GM12878 (cell line): ENCODE measurements around the gene DSTN. TPM values are rescaled to one million over a fixed set of nuclear protein-coding genes. Genes with fewer than 3 reads are reported as not detected.

Source experiments
- ATAC-seq: fragments of 200-7000 bp; cut with Tn5 transposase; 3 replicates; pipeline ENCODE4 v1.9.1; 2020; ENCODE audit warnings: mild to moderate bottlenecking, moderate library complexity
- BruUV-seq: library from RNA; stranded (reverse); fragments of 400-500 nt; replicated peaks from 2 replicates; lab custom pipeline; 2021; lab: Mats Ljungman, UMichigan
- CTCF ChIA-PET: fragments of 300-600 bp; sonication (Branson Sonifier 250); formaldehyde crosslinking; extraction: SDS; loops from one replicate; lab custom pipeline; 2021; ENCODE audit warnings: inconsistent platforms; lab: Yijun Ruan, JAX
- POLR2A ChIA-PET: fragments of 350-600 bp; formaldehyde crosslinking; extraction: SDS; loops from one replicate; lab custom pipeline; 2021; ENCODE audit warnings: inconsistent platforms; lab: Charles Lee
- RAD21 ChIA-PET: fragments of 300-600 bp; sonication (Branson Sonifier 250); formaldehyde crosslinking; loops from one replicate; lab custom pipeline; 2023; ENCODE audit warnings: antibody characterized with exemption; ENCODE audit not compliant: unreplicated experiment; lab: Charles Lee
- SMC1A ChIA-PET: fragments of 300-600 bp; sonication (Branson Sonifier 250); formaldehyde crosslinking; loops from one replicate; lab custom pipeline; 2023; ENCODE audit not compliant: unreplicated experiment, uncharacterized antibody; lab: Charles Lee
- DNase-seq: peaks from one replicate; pipeline ENCODE4 v3.0.0-alpha.2; 2011; ENCODE audit warnings: low read depth, low spot score
- FAIRE-seq: peaks from 3 replicates; lab custom pipeline; 2011; peaks lifted over from hg19 to GRCh38; lab: Jason Lieb, UNC
- H2AFZ ChIP-seq: 2 replicates; pipeline ENCODE4 v1.6.0; 2011; ENCODE audit warnings: low read depth, low read length, control low read depth; ENCODE audit not compliant: control insufficient read depth
- H3K27ac ChIP-seq: 2 replicates; pipeline ENCODE4 v1.5.1; 2011; ENCODE audit warnings: control low read depth; ENCODE audit not compliant: control insufficient read depth, insufficient read depth
- H3K27me3 ChIP-seq, 2 experiments: replicated peaks in 1 of 2; 2 replicates each; pipeline versions ENCODE4 v1.6.0 to v1.6.1; 2011; ENCODE audit warnings: low read length in 1 of 2; ENCODE audit not compliant: control insufficient read depth in 2 of 2, insufficient read depth in 2 of 2
- H3K36me3 ChIP-seq, 2 experiments: 2 replicates each; pipeline ENCODE4 v1.5.1; 2011; ENCODE audit warnings: low read length in 1 of 2; ENCODE audit not compliant: control insufficient read depth in 2 of 2, insufficient read depth in 2 of 2
- H3K4me1 ChIP-seq: 2 replicates; pipeline ENCODE4 v1.6.1; 2011; ENCODE audit warnings: mild to moderate bottlenecking, low read length, moderate library complexity, mixed read lengths; ENCODE audit not compliant: control insufficient read depth, insufficient read depth
- H3K4me2 ChIP-seq: 2 replicates; pipeline ENCODE4 v1.6.0; 2011; ENCODE audit warnings: control low read depth; ENCODE audit not compliant: control insufficient read depth, insufficient read depth
- H3K4me3 ChIP-seq: fragments of 200-600 bp; sonication (generic); 2 replicates; pipeline ENCODE4 v1.5.1; 2016
- H3K79me2 ChIP-seq: 2 replicates; pipeline ENCODE4 v1.6.0; 2011; ENCODE audit warnings: low read length; ENCODE audit not compliant: control insufficient read depth, insufficient read depth
- H3K9ac ChIP-seq: 2 replicates; pipeline ENCODE4 v1.8.0; 2011; ENCODE audit warnings: low read length, control low read depth, mixed read lengths; ENCODE audit not compliant: control insufficient read depth, insufficient read depth
- H3K9me3 ChIP-seq: replicated peaks from 3 replicates; pipeline ENCODE4 v1.5.1; 2011; ENCODE audit warnings: mild to moderate bottlenecking, low read length; ENCODE audit not compliant: control insufficient read depth, insufficient read depth
- H4K20me1 ChIP-seq: 2 replicates; pipeline ENCODE4 v1.6.0; 2011; ENCODE audit not compliant: control insufficient read depth, insufficient read depth
- BACH1 ChIP-seq: fragments of 450-650 bp; IDR thresholded peaks from 2 replicates; pipeline ENCODE4 v1.6.1; 2017; ENCODE audit warnings: mild to moderate bottlenecking, borderline replicate concordance
- BRCA1 ChIP-seq: IDR thresholded peaks from 2 replicates; pipeline ENCODE4 v1.6.1; 2011; ENCODE audit warnings: low read depth, low read length, improper control_type of control experiment
- FOXK2 ChIP-seq: fragments of 450-650 bp; IDR thresholded peaks from 2 replicates; pipeline ENCODE4 v1.6.1; 2017; ENCODE audit warnings: mild to moderate bottlenecking, moderate library complexity
- KDM1A ChIP-seq: fragments of 200-600 bp; sonication (generic); IDR thresholded peaks from 2 replicates; pipeline ENCODE4 v1.6.1; 2016; ENCODE audit warnings: borderline replicate concordance
- KLF5 ChIP-seq: fragments of 450-650 bp; IDR thresholded peaks from 2 replicates; pipeline ENCODE4 v1.6.1; 2014; ENCODE audit warnings: mild to moderate bottlenecking; ENCODE audit not compliant: partially characterized antibody
- RFX5 ChIP-seq: IDR thresholded peaks from 2 replicates; pipeline ENCODE4 v1.6.1; 2011; ENCODE audit warnings: low read depth, low read length, improper control_type of control experiment
- SMARCA5 ChIP-seq: fragments of 450-650 bp; IDR thresholded peaks from 2 replicates; pipeline ENCODE4 v1.6.1; 2017; ENCODE audit warnings: mild to moderate bottlenecking
- ZNF207 ChIP-seq: fragments of 450-650 bp; IDR thresholded peaks from 2 replicates; pipeline ENCODE4 v1.6.1; 2014; ENCODE audit warnings: antibody characterized with exemption, mild to moderate bottlenecking, borderline replicate concordance
- WGBS: methylation state at CpG from one replicate; pipeline ENCODE4 v1.1.6; 2016; ENCODE audit warnings: low lambda C conversion rate; ENCODE audit not compliant: insufficient replicate concordance, insufficient coverage; ENCODE audit errors: missing lambda C conversion rate; 5-methylcytosine and 5-hydroxymethylcytosine counted together
- in situ Hi-C: fragments of 300-500 bp; cut with MboI; formaldehyde crosslinking; loops from 9 replicates; pipeline ENCODE4 v1.14.3; 2018; ENCODE audit warnings: mixed read lengths
- intact Hi-C: fragments of 100-400 bp; cut with micrococcal nuclease; formaldehyde crosslinking; loops from one replicate; pipeline ENCODE4 v1.14.2; 2022; ENCODE audit not compliant: unreplicated experiment
- polyA plus RNA-seq, 11 experiments: library from polyadenylated mRNA; depleted of rRNA in 4 of 11; unstranded in 6 of 11; stranded (reverse) in 5 of 11; fragments of >200 nt; fragmentation: Nextera tagmentation in 4 of 11; fragmentation: Illumina TruSeq in 1 of 11; extraction: Ambion mirVana in 4 of 11; extraction: Trizol in 1 of 11; gene quantifications; 1 replicate in 1 of 11; 2 replicates in 10 of 11; pipeline versions ENCODE4 v1.2.1 to v1.2.3, GENCODE V29; 2011 to 2016; ENCODE audit warnings: inconsistent platforms in 2 of 11, missing spikeins in 2 of 11, low read depth in 1 of 11
- total RNA-seq, 4 experiments: library from RNA; depleted of rRNA in 3 of 4; stranded (reverse); fragments of >200 nt in 3 of 4; fragmentation: Illumina TruSeq in 1 of 4; extraction: Trizol in 1 of 4; gene quantifications; 2 replicates each; pipeline versions ENCODE4 v1.2.1 to v1.2.3, GENCODE V29; 2013 to 2021
- TF ChIP-seq, protein P1 (sequence below): IDR thresholded peaks from 2 replicates; pipeline ENCODE4 v1.6.1; 2011; ENCODE audit warnings: borderline replicate concordance, low read depth, mild to moderate bottlenecking, moderate library complexity, mixed read lengths, low read length; ENCODE audit not compliant: insufficient read depth; ENCODE audit errors: extremely low read length
- TF ChIP-seq, protein P2 (sequence below): IDR thresholded peaks from 2 replicates; pipeline ENCODE4 v1.6.1; 2012; ENCODE audit warnings: low read depth, low read length, improper control_type of control experiment
- TF ChIP-seq, protein P3 (sequence below): fragments of 450-650 bp; conservative IDR thresholded peaks from 2 replicates; pipeline ENCODE4 v1.6.1; 2017; ENCODE audit warnings: mild to moderate bottlenecking, moderate library complexity
- TF ChIP-seq, protein P4 (sequence below): IDR thresholded peaks from 2 replicates; pipeline ENCODE4 v1.6.1; 2011; ENCODE audit warnings: low read depth, low read length, improper control_type of control experiment, borderline replicate concordance
- TF ChIP-seq, protein P5 (sequence below): IDR thresholded peaks from 2 replicates; pipeline ENCODE4 v1.6.1; 2012; ENCODE audit warnings: low read depth, low read length, improper control_type of control experiment
- TF ChIP-seq, protein P6 (sequence below): fragments of 450-650 bp; IDR thresholded peaks from 2 replicates; pipeline ENCODE4 v1.6.1; 2016; ENCODE audit warnings: mild to moderate bottlenecking, moderate library complexity, borderline replicate concordance

Gene DSTN
- total and polyA plus RNA-seq, 10 of the 15 experiments (the other 5 are each of a cell fraction or from before 2014, with no cell fraction given), result 26.7 to 137 (median 40.8) TPM

DNA sequence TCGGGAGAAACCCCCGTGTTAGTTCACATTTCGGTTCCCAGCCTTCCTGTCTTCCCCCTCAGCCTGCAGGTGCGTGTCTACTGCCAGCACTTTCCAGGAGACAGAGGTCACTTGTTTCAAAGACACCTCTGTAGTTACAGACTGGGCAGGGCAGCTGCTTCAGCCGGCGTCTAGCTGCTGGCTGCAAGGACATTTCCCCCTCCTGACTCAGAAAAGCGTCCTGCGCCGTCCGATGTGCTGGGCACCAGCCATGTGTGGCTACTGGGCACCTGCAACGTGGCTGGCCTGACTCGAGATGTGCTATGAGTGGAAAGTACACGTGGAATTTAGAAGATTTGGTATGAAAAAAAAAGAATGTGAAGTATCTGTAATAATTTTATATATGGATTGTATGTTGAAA lies 74.6 kb downstream of the DSTN start (continued):
- TF ChIP-seq KLF5 (no peak), KDM1A (no peak)
- TF ChIP-seq, protein P1, sequence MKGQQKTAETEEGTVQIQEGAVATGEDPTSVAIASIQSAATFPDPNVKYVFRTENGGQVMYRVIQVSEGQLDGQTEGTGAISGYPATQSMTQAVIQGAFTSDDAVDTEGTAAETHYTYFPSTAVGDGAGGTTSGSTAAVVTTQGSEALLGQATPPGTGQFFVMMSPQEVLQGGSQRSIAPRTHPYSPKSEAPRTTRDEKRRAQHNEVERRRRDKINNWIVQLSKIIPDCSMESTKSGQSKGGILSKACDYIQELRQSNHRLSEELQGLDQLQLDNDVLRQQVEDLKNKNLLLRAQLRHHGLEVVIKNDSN, result no peak
- TF ChIP-seq, protein P2, sequence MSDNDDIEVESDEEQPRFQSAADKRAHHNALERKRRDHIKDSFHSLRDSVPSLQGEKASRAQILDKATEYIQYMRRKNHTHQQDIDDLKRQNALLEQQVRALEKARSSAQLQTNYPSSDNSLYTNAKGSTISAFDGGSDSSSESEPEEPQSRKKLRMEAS, result no peak
- TF ChIP-seq, protein P3, sequence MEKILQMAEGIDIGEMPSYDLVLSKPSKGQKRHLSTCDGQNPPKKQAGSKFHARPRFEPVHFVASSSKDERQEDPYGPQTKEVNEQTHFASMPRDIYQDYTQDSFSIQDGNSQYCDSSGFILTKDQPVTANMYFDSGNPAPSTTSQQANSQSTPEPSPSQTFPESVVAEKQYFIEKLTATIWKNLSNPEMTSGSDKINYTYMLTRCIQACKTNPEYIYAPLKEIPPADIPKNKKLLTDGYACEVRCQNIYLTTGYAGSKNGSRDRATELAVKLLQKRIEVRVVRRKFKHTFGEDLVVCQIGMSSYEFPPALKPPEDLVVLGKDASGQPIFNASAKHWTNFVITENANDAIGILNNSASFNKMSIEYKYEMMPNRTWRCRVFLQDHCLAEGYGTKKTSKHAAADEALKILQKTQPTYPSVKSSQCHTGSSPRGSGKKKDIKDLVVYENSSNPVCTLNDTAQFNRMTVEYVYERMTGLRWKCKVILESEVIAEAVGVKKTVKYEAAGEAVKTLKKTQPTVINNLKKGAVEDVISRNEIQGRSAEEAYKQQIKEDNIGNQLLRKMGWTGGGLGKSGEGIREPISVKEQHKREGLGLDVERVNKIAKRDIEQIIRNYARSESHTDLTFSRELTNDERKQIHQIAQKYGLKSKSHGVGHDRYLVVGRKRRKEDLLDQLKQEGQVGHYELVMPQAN, result no peak

DNA sequence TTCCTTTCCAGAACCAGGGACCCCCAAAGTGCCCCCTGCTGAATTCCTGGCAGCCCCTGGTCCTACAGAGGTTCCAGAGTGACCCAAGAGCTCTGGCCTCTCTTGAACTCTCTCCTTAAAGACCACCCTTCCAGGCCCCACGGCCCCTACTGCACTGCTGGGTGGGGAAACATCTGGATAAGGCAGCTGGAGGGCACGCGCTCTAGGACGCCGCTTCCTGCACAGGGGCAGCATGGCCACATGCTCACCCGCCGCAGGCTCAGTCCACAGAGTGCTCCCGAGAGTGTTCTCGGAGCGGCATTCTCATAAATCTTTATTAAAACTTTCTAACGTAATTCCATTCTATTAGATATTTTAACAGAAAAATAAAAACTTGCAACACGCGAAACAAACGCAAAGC lies 75.1 kb downstream of the DSTN start:
- no peaks in the 10 kb centered on the region; the same call in 1 of the 2 replicates for H3K79me2 ChIP-seq
- RAD21 ChIA-PET, result no interaction called here
- CTCF ChIA-PET, result interaction anchor here (1.0 kb wide), 1 partner anchor 294 kb away, joined by 3 read pairs; no protein-coding TSS in a partner anchor
- SMC1A ChIA-PET, result no interaction called here
- H3K36me3 ChIP-seq, result peaks cover 3 to 11% of the 10 kb centered on the region in 2 experiments
- H3K9ac ChIP-seq, result no peak overlapping the region
- FAIRE-seq (no peak), DNase-seq (no peak), ATAC-seq (no peak)
- no TSS peak for BruUV-seq
- intact Hi-C loops, result no loop called here
- 98% methylated on average over 14 of the region's 14 CpGs for WGBS
- H3K4me2 ChIP-seq, result no peak overlapping the region
- no peak overlapping the region for H2AFZ ChIP-seq
- H3K27me3 ChIP-seq, result no peaks in the 10 kb centered on the region
- no peak overlapping the region for H3K4me3 ChIP-seq
- peaks cover 9% of the 10 kb centered on the region for H3K4me1 ChIP-seq
- H3K27ac ChIP-seq, result no peak overlapping the region
- no peaks in the 10 kb centered on the region for H4K20me1 ChIP-seq
- POLR2A ChIA-PET, result no interaction called here
- in situ Hi-C loops, result no loop called here
- H3K9me3 ChIP-seq, result no peaks in the 10 kb centered on the region
- TF ChIP-seq RFX5 (no peak), FOXK2 (no peak), BRCA1 (no peak), ZNF207 (no peak), SMARCA5 (no peak), BACH1 (no peak)
- TF ChIP-seq, protein P4, sequence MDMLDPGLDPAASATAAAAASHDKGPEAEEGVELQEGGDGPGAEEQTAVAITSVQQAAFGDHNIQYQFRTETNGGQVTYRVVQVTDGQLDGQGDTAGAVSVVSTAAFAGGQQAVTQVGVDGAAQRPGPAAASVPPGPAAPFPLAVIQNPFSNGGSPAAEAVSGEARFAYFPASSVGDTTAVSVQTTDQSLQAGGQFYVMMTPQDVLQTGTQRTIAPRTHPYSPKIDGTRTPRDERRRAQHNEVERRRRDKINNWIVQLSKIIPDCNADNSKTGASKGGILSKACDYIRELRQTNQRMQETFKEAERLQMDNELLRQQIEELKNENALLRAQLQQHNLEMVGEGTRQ, result no peak
- TF ChIP-seq, protein P5, sequence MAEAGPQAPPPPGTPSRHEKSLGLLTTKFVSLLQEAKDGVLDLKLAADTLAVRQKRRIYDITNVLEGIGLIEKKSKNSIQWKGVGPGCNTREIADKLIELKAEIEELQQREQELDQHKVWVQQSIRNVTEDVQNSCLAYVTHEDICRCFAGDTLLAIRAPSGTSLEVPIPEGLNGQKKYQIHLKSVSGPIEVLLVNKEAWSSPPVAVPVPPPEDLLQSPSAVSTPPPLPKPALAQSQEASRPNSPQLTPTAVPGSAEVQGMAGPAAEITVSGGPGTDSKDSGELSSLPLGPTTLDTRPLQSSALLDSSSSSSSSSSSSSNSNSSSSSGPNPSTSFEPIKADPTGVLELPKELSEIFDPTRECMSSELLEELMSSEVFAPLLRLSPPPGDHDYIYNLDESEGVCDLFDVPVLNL, result no peak
- TF ChIP-seq, protein P6, sequence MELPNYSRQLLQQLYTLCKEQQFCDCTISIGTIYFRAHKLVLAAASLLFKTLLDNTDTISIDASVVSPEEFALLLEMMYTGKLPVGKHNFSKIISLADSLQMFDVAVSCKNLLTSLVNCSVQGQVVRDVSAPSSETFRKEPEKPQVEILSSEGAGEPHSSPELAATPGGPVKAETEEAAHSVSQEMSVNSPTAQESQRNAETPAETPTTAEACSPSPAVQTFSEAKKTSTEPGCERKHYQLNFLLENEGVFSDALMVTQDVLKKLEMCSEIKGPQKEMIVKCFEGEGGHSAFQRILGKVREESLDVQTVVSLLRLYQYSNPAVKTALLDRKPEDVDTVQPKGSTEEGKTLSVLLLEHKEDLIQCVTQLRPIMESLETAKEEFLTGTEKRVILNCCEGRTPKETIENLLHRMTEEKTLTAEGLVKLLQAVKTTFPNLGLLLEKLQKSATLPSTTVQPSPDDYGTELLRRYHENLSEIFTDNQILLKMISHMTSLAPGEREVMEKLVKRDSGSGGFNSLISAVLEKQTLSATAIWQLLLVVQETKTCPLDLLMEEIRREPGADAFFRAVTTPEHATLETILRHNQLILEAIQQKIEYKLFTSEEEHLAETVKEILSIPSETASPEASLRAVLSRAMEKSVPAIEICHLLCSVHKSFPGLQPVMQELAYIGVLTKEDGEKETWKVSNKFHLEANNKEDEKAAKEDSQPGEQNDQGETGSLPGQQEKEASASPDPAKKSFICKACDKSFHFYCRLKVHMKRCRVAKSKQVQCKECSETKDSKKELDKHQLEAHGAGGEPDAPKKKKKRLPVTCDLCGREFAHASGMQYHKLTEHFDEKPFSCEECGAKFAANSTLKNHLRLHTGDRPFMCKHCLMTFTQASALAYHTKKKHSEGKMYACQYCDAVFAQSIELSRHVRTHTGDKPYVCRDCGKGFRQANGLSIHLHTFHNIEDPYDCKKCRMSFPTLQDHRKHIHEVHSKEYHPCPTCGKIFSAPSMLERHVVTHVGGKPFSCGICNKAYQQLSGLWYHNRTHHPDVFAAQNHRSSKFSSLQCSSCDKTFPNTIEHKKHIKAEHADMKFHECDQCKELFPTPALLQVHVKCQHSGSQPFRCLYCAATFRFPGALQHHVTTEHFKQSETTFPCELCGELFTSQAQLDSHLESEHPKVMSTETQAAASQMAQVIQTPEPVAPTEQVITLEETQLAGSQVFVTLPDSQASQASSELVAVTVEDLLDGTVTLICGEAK, result no peak
